Kidney (tissue), 14 donors: Measurements from ENCODE around the gene CDRT4. TPM values are rescaled to one million over a fixed set of nuclear protein-coding genes. Genes with fewer than 3 reads are reported as not detected.

Experiments
- DNase-seq, 5 donors: peaks; one replicate each; pipeline ENCODE4 v3.0.0-alpha.2; 2013 to 2020
- FAIRE-seq: peaks from 2 replicates; lab custom pipeline; 2012; peaks lifted over from hg19 to GRCh38; lab: Jason Lieb, UNC
- H3K27ac ChIP-seq, 2 donors: one replicate each; pipeline ENCODE4 v1.7.0; 2013; ENCODE audit warnings: low read depth in 2 of 2, low read length in 2 of 2, inconsistent platforms in 1 of 2
- H3K27me3 ChIP-seq: one replicate; pipeline ENCODE4 v1.7.1; 2013; ENCODE audit warnings: low read length, inconsistent platforms; ENCODE audit not compliant: control insufficient read depth, insufficient read depth
- H3K36me3 ChIP-seq, 3 donors: one replicate each; pipeline versions ENCODE4 v1.7.0 to v1.7.1; 2013; ENCODE audit warnings: low read length in 3 of 3, control low read depth in 1 of 3, inconsistent platforms in 1 of 3; ENCODE audit not compliant: insufficient read depth in 3 of 3, control insufficient read depth in 2 of 3
- H3K4me1 ChIP-seq, 3 donors: one replicate each; pipeline versions ENCODE4 v1.7.0 to v1.7.1; 2013; ENCODE audit warnings: low read length in 3 of 3, inconsistent platforms in 1 of 3, low read depth in 1 of 3; ENCODE audit not compliant: control insufficient read depth in 2 of 3, insufficient read depth in 2 of 3
- H3K4me3 ChIP-seq, 3 donors: one replicate each; pipeline versions ENCODE4 v1.7.0 to v1.8.1; 2013; ENCODE audit warnings: low read length in 3 of 3, control low read depth in 1 of 3, inconsistent platforms in 1 of 3
- H3K9ac ChIP-seq, 3 donors: one replicate each; pipeline versions ENCODE4 v1.7.0 to v1.7.1; 2013; ENCODE audit warnings: low read length in 3 of 3, control low read depth in 1 of 3, inconsistent platforms in 1 of 3
- H3K9me3 ChIP-seq, 3 donors: one replicate each; pipeline versions ENCODE4 v1.7.0 to v1.7.1; 2013; ENCODE audit warnings: low read length in 3 of 3, control low read depth in 1 of 3, inconsistent platforms in 1 of 3; ENCODE audit not compliant: control insufficient read depth in 2 of 3, insufficient read depth in 1 of 3
- CTCF ChIP-seq: IDR thresholded peaks from 3 replicates; pipeline ENCODE4 v1.5.1; 2012; ENCODE audit warnings: mild to moderate bottlenecking, moderate library complexity, borderline replicate concordance; ENCODE audit not compliant: insufficient read depth; ENCODE audit errors: extremely low read depth
- intact Hi-C: fragments of 100-400 bp; cut with DNase I; formaldehyde crosslinking; loops from one replicate; pipeline ENCODE4 v1.11.1; 2022
- polyA plus RNA-seq: library from polyadenylated mRNA; stranded (reverse); fragments of 350-450 nt; fragmentation: Illumina TruSeq; extraction: RNeasy Lipid Tissue Mini Kit (QIAGEN cat#74804); gene quantifications from one replicate; pipeline ENCODE4 v1.2.3, GENCODE V29; 2014; ENCODE audit warnings: low read depth, low replicate concordance; ENCODE audit not compliant: insufficient read depth
- total RNA-seq: library from RNA; stranded (reverse); fragmentation: NEBNext Ultra II Directional; extraction: Animal tissue kit (Norgen Biotek cat#: 25700); gene quantifications from one replicate; pipeline ENCODE4 v1.2.1, GENCODE V29; 2021
- donor health status: control.
- donor health status: control.
- donor health status: control.
- donor health status: control.
- donor health status: control.
- donor health status: DM: yes; HTN: yes; CAD: no.
- donor health status: Normal renal cell carcinoma (clear cell type).

The CDRT4 gene
- total and polyA plus RNA-seq, 2 donors from 2014 or later: 4.6 to 8.0 TPM

GRCh38 chr17:15398291-15398690 lies 69.1 kb downstream of the CDRT4 start:
- no peak overlapping the region for H3K4me3 ChIP-seq
- no peaks in the 10 kb centered on the region for H3K9me3 ChIP-seq
- DNase-seq: no peak
- no peaks in the 10 kb centered on the region for H3K4me1 ChIP-seq
- no peaks in the 10 kb centered on the region for H3K36me3 ChIP-seq
- intact Hi-C loops: no loop called here
- TF ChIP-seq CTCF: no peak
- FAIRE-seq: no peak
- H3K9ac ChIP-seq: no peak overlapping the region
- no peak overlapping the region for H3K27ac ChIP-seq
- no peaks in the 10 kb centered on the region for H3K27me3 ChIP-seq

- Histone ChIP-seq H3K36me3 (no peaks in the 10 kb centered on the region), H3K4me1 (no peaks in the 10 kb centered on the region), H3K27me3 (no peaks in the 10 kb centered on the region), H3K27ac (no peak overlapping the region), H3K9me3 (no peaks in the 10 kb centered on the region), H3K9ac (no peak overlapping the region), H3K4me3 (no peak overlapping the region)
- intact Hi-C loops: no loop called here
- FAIRE-seq (no peak), DNase-seq (no peak)
- TF ChIP-seq CTCF: no peak
These were observed 69.8 kb downstream of the CDRT4 start for GRCh38 chr17:15397620-15398019.

DNA sequence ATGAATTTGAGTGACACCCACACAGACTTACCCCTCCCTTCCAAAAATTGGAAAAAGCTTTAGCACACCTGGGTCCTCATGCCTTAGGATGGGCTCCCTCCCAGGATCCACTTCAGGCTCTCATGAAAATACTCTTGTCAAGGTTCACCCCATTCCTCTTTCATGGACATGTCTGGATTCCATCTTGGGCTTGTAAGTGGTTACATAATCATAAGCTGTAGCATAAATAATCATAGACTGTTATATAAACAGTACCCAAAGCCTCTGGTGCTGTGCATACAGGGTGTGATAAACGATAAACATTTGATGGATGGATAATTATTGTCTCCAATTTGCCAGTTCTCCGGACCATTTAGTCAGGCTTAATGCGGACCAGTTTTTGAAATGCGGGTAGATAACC lies 72.3 kb downstream of the CDRT4 start:
- no peak overlapping the region for H3K27ac ChIP-seq
- H3K4me1 ChIP-seq: no peaks in the 10 kb centered on the region
- H3K36me3 ChIP-seq: no peaks in the 10 kb centered on the region
- no peaks in the 10 kb centered on the region for H3K27me3 ChIP-seq
- intact Hi-C loops: no loop called here
- H3K9ac ChIP-seq: no peak overlapping the region
- DNase-seq (no peak), FAIRE-seq (no peak)
- H3K9me3 ChIP-seq: no peaks in the 10 kb centered on the region
- no peak for TF ChIP-seq CTCF
- no peak overlapping the region for H3K4me3 ChIP-seq

- DNase-seq: no peak
- Histone ChIP-seq H3K4me3 (no peak overlapping the region), H3K4me1 (no peaks in the 10 kb centered on the region), H3K9me3 (no peaks in the 10 kb centered on the region), H3K27ac (no peak overlapping the region), H3K27me3 (no peaks in the 10 kb centered on the region), H3K9ac (no peak overlapping the region), H3K36me3 (no peaks in the 10 kb centered on the region)
- TF ChIP-seq CTCF: no peak
- intact Hi-C loops: no loop called here
- FAIRE-seq: no peak
These were observed 74.0 kb downstream of the CDRT4 start for GRCh38 chr17:15393414-15393813.
